ENCODE results near the gene IGFBP7.

Gene IGFBP7

GRCh38 chr4:57093845-57094831, 16.0 kb downstream of the IGFBP7 start:
- Histone ChIP-seq H3K27me3 (no peaks in the 10 kb centered on the region), H3K27ac (no peak overlapping the region), H3K4me1 (ENCODE audit: control insufficient read depth in 1 of 2, insufficient read depth in 1 of 2, low read depth in 1 of 2, low read length in 1 of 2) (peaks cover 14 to 17% of the 10 kb centered on the region in 2 experiments), H3K9me3 (no peaks in the 10 kb centered on the region), H3K36me3 (no peaks in the 10 kb centered on the region), H3K4me3 (ENCODE audit: low read depth in 1 of 2, low read length in 1 of 2) (no peak overlapping the region)
- no peak for TF ChIP-seq CTCF (IDR thresholded peaks at IDR 0.05)

- no peaks in the 10 kb centered on the region for H3K36me3 ChIP-seq
- H3K27ac ChIP-seq, result no peak overlapping the region
- H3K9me3 ChIP-seq, result no peaks in the 10 kb centered on the region
- H3K4me1 ChIP-seq (ENCODE audit: control insufficient read depth in 1 of 2, insufficient read depth in 1 of 2, low read depth in 1 of 2, low read length in 1 of 2), result peaks cover 14 to 18% of the 10 kb centered on the region in 2 experiments
- no peak for TF ChIP-seq CTCF (IDR thresholded peaks at IDR 0.05)
- H3K4me3 ChIP-seq (ENCODE audit: low read depth in 1 of 2, low read length in 1 of 2), result no peak overlapping the region
- H3K27me3 ChIP-seq, result no peaks in the 10 kb centered on the region
Observed at GRCh38 chr4:57091657-57092162, 18.5 kb downstream of the IGFBP7 start.

GRCh38 chr4:57090079-57090478, 20.1 kb downstream of the IGFBP7 start:
- Histone ChIP-seq H3K27ac (no peak overlapping the region), H3K36me3 (no peaks in the 10 kb centered on the region), H3K4me1 (ENCODE audit: control insufficient read depth in 1 of 2, insufficient read depth in 1 of 2, low read depth in 1 of 2, low read length in 1 of 2) (peaks cover 14 to 18% of the 10 kb centered on the region in 2 experiments), H3K4me3 (ENCODE audit: low read depth in 1 of 2, low read length in 1 of 2) (no peak overlapping the region), H3K9me3 (no peaks in the 10 kb centered on the region), H3K27me3 (no peaks in the 10 kb centered on the region)
- TF ChIP-seq CTCF (IDR thresholded peaks at IDR 0.05), result no peak

GRCh38 chr4:57089549-57089948, 20.6 kb downstream of the IGFBP7 start:
- no peaks in the 10 kb centered on the region for H3K27me3 ChIP-seq
- H3K36me3 ChIP-seq, result no peaks in the 10 kb centered on the region
- no peaks in the 10 kb centered on the region for H3K9me3 ChIP-seq
- H3K4me1 ChIP-seq (ENCODE audit: control insufficient read depth in 1 of 2, insufficient read depth in 1 of 2, low read depth in 1 of 2, low read length in 1 of 2), result peaks cover 14 to 18% of the 10 kb centered on the region in 2 experiments
- H3K4me3 ChIP-seq (ENCODE audit: low read depth in 1 of 2, low read length in 1 of 2), result no peak overlapping the region
- no peak for TF ChIP-seq CTCF (IDR thresholded peaks at IDR 0.05)
- no peak overlapping the region for H3K27ac ChIP-seq

GRCh38 chr4:57086031-57086723, 24.0 kb downstream of the IGFBP7 start:
- H3K36me3 ChIP-seq, result no peaks in the 10 kb centered on the region
- peaks cover 14 to 18% of the 10 kb centered on the region in 2 experiments for H3K4me1 ChIP-seq (ENCODE audit: control insufficient read depth in 1 of 2, insufficient read depth in 1 of 2, low read depth in 1 of 2, low read length in 1 of 2)
- H3K27ac ChIP-seq, result no peak overlapping the region
- no peaks in the 10 kb centered on the region for H3K27me3 ChIP-seq
- H3K4me3 ChIP-seq (ENCODE audit: low read depth in 1 of 2, low read length in 1 of 2), result no peak overlapping the region
- no peak for TF ChIP-seq CTCF (IDR thresholded peaks at IDR 0.05)
- H3K9me3 ChIP-seq, result no peaks in the 10 kb centered on the region
